MM.1S (cell line): ENCODE data around the gene OR13J1.
A peak's percentile ranks its signal among the peaks of the same experiment; 100 is the strongest.

Experiments used
- EZH2 ChIP-seq: fragments of 300-600 bp; sonication (generic); optimal IDR thresholded peaks from 2 replicates; pipeline ENCODE3; 2017; ENCODE audit warnings: low read depth, mild to moderate bottlenecking, antibody characterized with exemption, low read length, mixed read lengths
- EZH2phosphoT487 ChIP-seq: fragments of 300-600 bp; sonication (generic); IDR thresholded peaks from 2 replicates; pipeline ENCODE4 v1.6.1; 2018; ENCODE audit warnings: antibody characterized with exemption, low read length
- TF ChIP-seq, protein P1 (sequence below): fragments of 300-600 bp; sonication (generic); IDR thresholded peaks from 2 replicates; pipeline ENCODE4 v1.5.1; 2016; ENCODE audit warnings: antibody characterized with exemption, low read length, mixed read lengths

DNA sequence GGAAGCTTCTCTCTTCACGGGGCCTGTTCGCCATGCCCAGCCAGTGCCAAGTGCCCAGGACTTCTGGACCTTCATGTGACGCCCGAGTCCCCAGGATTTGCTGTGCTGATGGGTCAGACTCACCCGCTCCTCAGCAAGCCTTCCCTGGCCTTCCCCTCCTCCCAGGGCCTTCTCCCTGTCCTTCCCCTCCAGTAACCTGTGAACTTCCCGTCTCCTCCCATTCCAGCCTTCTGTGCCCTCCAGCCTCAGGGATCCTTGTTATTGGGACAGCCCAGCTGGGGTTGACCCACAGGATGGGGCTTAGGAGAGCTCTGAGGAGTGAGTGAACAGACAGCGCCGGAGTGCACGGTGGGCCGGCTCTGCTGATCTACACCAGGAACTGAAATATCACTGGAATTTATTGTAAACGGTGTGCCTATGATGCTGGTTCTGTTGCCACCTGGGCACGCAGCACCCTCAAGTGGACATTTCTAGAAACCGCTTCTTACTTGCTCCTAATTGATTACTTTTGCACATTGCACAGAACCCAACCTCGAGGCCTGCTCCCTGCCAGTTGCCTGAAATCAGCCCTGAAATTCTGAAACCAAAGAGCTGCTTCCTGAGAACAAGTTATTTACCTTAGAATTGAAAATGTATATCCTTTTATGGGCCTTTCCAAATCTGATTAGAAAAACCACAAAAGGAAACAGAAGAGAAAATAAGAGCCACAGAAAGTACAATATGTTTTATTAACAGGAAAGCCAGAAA is 40.6 kb upstream of the OR13J1 start:
- TF ChIP-seq, protein P1, sequence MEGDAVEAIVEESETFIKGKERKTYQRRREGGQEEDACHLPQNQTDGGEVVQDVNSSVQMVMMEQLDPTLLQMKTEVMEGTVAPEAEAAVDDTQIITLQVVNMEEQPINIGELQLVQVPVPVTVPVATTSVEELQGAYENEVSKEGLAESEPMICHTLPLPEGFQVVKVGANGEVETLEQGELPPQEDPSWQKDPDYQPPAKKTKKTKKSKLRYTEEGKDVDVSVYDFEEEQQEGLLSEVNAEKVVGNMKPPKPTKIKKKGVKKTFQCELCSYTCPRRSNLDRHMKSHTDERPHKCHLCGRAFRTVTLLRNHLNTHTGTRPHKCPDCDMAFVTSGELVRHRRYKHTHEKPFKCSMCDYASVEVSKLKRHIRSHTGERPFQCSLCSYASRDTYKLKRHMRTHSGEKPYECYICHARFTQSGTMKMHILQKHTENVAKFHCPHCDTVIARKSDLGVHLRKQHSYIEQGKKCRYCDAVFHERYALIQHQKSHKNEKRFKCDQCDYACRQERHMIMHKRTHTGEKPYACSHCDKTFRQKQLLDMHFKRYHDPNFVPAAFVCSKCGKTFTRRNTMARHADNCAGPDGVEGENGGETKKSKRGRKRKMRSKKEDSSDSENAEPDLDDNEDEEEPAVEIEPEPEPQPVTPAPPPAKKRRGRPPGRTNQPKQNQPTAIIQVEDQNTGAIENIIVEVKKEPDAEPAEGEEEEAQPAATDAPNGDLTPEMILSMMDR: peak; percentile 78
- TF ChIP-seq EZH2 (no peak), EZH2phosphoT487 (no peak)
